Keratinocyte (primary cell): ENCODE measurements around the gene NTN1. TPM values are rescaled to one million over a fixed set of nuclear protein-coding genes. Genes with fewer than 3 reads are reported as not detected.

ENCODE experiments used
- DNase-seq: peaks from one replicate; pipeline ENCODE4 v3.0.0-alpha.2; 2011; ENCODE audit warnings: low read depth, missing footprints, low spot score
- FAIRE-seq: peaks from 2 replicates; lab custom pipeline; 2011; peaks lifted over from hg19 to GRCh38; lab: Jason Lieb, UNC
- H2AFZ ChIP-seq: 2 replicates; pipeline ENCODE4 v1.6.0; 2012; ENCODE audit warnings: low read length, control low read depth, inconsistent platforms; ENCODE audit not compliant: control insufficient read depth
- H3K27ac ChIP-seq: 2 replicates; pipeline ENCODE4 v1.5.1; 2011; ENCODE audit warnings: low read length; ENCODE audit not compliant: control insufficient read depth, insufficient read depth
- H3K27me3 ChIP-seq: 3 replicates; pipeline ENCODE4 v1.6.0; 2011; ENCODE audit warnings: low read length; ENCODE audit not compliant: control insufficient read depth, insufficient read depth; ENCODE audit errors: extremely low read depth
- H3K36me3 ChIP-seq, 2 experiments: 2 replicates in 1 of 2; 3 replicates in 1 of 2; pipeline ENCODE4 v1.5.1; 2011; ENCODE audit warnings: low read length in 2 of 2, mild to moderate bottlenecking in 1 of 2; ENCODE audit not compliant: control insufficient read depth in 2 of 2, insufficient read depth in 2 of 2; ENCODE audit errors: extremely low read depth in 1 of 2
- H3K4me1 ChIP-seq: 3 replicates; pipeline ENCODE4 v1.5.1; 2011; ENCODE audit warnings: low read length; ENCODE audit not compliant: control insufficient read depth, insufficient read depth; ENCODE audit errors: extremely low read depth
- H3K4me2 ChIP-seq: 3 replicates; pipeline ENCODE4 v1.6.0; 2011; ENCODE audit warnings: low read depth, low read length; ENCODE audit not compliant: control insufficient read depth, insufficient read depth; ENCODE audit errors: extremely low read depth
- H3K4me3 ChIP-seq, 3 experiments: fragments of 200-600 bp in 1 of 3; sonication (generic) in 1 of 3; 2 replicates in 2 of 3; 3 replicates in 1 of 3; pipeline ENCODE4 v1.5.1; 2011 to 2016; ENCODE audit warnings: low read length in 3 of 3, mild to moderate bottlenecking in 3 of 3, control low read depth in 2 of 3, inconsistent platforms in 1 of 3, low read depth in 1 of 3, mixed read lengths in 1 of 3, mixed run types in 1 of 3, moderate library complexity in 1 of 3; ENCODE audit not compliant: control insufficient read depth in 2 of 3, insufficient read depth in 2 of 3; ENCODE audit errors: extremely low read depth in 1 of 3
- H3K79me2 ChIP-seq: 2 replicates; pipeline ENCODE4 v1.6.0; 2012; ENCODE audit warnings: low read length; ENCODE audit not compliant: control insufficient read depth, insufficient read depth
- H3K9ac ChIP-seq: 3 replicates; pipeline ENCODE4 v1.6.0; 2011; ENCODE audit warnings: low read length; ENCODE audit not compliant: control insufficient read depth, insufficient read depth; ENCODE audit errors: extremely low read depth
- H3K9me1 ChIP-seq: 3 replicates; pipeline ENCODE4 v1.6.0; 2011; ENCODE audit warnings: low read length; ENCODE audit not compliant: control insufficient read depth, insufficient read depth; ENCODE audit errors: extremely low read depth
- H3K9me3 ChIP-seq: 2 replicates; pipeline ENCODE4 v1.5.1; 2012; ENCODE audit warnings: low read depth, low read length; ENCODE audit not compliant: control insufficient read depth
- H4K20me1 ChIP-seq: 3 replicates; pipeline ENCODE4 v1.6.0; 2011; ENCODE audit warnings: low read length; ENCODE audit not compliant: control insufficient read depth, insufficient read depth; ENCODE audit errors: extremely low read depth
- CTCF ChIP-seq, 3 experiments: IDR thresholded peaks in 1 of 3; conservative IDR thresholded peaks in 1 of 3; optimal IDR thresholded peaks in 1 of 3; 2 replicates in 2 of 3; 3 replicates in 1 of 3; pipeline versions ENCODE3 to v1.5.1; 2011; ENCODE audit warnings: low read length in 3 of 3, mild to moderate bottlenecking in 3 of 3, moderate library complexity in 2 of 3, control low read depth in 1 of 3, inconsistent platforms in 1 of 3; ENCODE audit not compliant: insufficient read depth in 2 of 3; ENCODE audit errors: extremely low read depth in 1 of 3
- EZH2 ChIP-seq: IDR thresholded peaks from one replicate; pipeline ENCODE4 v1.6.1; 2012; ENCODE audit warnings: inconsistent platforms, mild to moderate bottlenecking, low read length, moderate library complexity
- dilution Hi-C: fragments of 300-500 bp; cut with MboI; formaldehyde crosslinking; loops from one replicate; pipeline ENCODE4 v1.7.0; 2020; ENCODE audit warnings: low sequenced_read_pairs; ENCODE audit not compliant: extremely low pct_ligation_motif_present
- polyA plus RNA-seq, 5 experiments: library from polyadenylated mRNA; depleted of rRNA in 3 of 5; stranded (reverse) in 3 of 5; stranded (forward) in 1 of 5; unstranded in 1 of 5; fragments of >200 nt; gene quantifications; 1 replicate in 1 of 5; 2 replicates in 3 of 5; 3 replicates in 1 of 5; pipeline versions ENCODE4 v1.2.1 to v1.2.3, GENCODE V29; 2011 to 2012; ENCODE audit warnings: missing spikeins in 2 of 5, low read depth in 1 of 5, low replicate concordance in 1 of 5

NTN1 gene
- polyA plus RNA-seq, 1 donor (not counting 4 experiments of a cell fraction or from before 2014, with no cell fraction given), result 0.10 TPM

GRCh38 chr17:9187828-9188227 lies 166.5 kb downstream of the NTN1 start:
- Histone ChIP-seq H2AFZ (no peak overlapping the region), H3K4me2 (no peak overlapping the region), H3K9ac (no peak overlapping the region), H4K20me1 (no peaks in the 10 kb centered on the region), H3K4me1 (no peaks in the 10 kb centered on the region), H3K4me3 (no peak overlapping the region), H3K9me1 (no peaks in the 10 kb centered on the region), H3K27me3 (peaks cover 15% of the 10 kb centered on the region), H3K79me2 (no peaks in the 10 kb centered on the region), H3K27ac (no peak overlapping the region), H3K36me3 (no peaks in the 10 kb centered on the region), H3K9me3 (no peaks in the 10 kb centered on the region)
- FAIRE-seq, result no peak
- no peak for TF ChIP-seq CTCF (optimal IDR thresholded peaks at IDR 0.05 in 1 of 3, IDR thresholded peaks at IDR 0.05 in 1 of 3, conservative IDR thresholded peaks at IDR 0.05 in 1 of 3; ENCODE audit: extremely low read depth in 1 of 3, insufficient read depth in 2 of 3, low read length in 3 of 3)
- TF ChIP-seq EZH2, result no peak
- DNase-seq, result no peak
- dilution Hi-C loops, result no loop called here

- dilution Hi-C loops, result no loop called here
- Histone ChIP-seq H3K9me3 (no peaks in the 10 kb centered on the region), H3K36me3 (no peaks in the 10 kb centered on the region), H3K4me3 (no peak overlapping the region), H3K9me1 (no peaks in the 10 kb centered on the region), H3K4me2 (no peak overlapping the region), H4K20me1 (no peaks in the 10 kb centered on the region), H2AFZ (no peak overlapping the region), H3K27me3 (peaks cover 14% of the 10 kb centered on the region), H3K9ac (no peak overlapping the region), H3K4me1 (no peaks in the 10 kb centered on the region), H3K79me2 (no peaks in the 10 kb centered on the region), H3K27ac (no peak overlapping the region)
- DNase-seq, result no peak
- FAIRE-seq, result no peak
- no peak for TF ChIP-seq EZH2
- no peak for TF ChIP-seq CTCF (optimal IDR thresholded peaks at IDR 0.05 in 1 of 3, IDR thresholded peaks at IDR 0.05 in 1 of 3, conservative IDR thresholded peaks at IDR 0.05 in 1 of 3; ENCODE audit: extremely low read depth in 1 of 3, insufficient read depth in 2 of 3, low read length in 3 of 3)
These were observed 167.1 kb downstream of the NTN1 start for GRCh38 chr17:9188367-9188766.
